Activated CD4-positive, alpha-beta T cell treated with anti-CD3 and anti-CD28 coated beads, Interleukin-2, amount 10 ng/mL, durations not matched to agents 7 days and 5 days (primary cell): Measurements from ENCODE around the gene FAM174C. TPM values are rescaled to one million over a fixed set of nuclear protein-coding genes. Genes with fewer than 3 reads are reported as not detected.

Experiments used
- CTCF ChIA-PET: fragments of 350-600 bp; sonication (Branson Sonifier 250); formaldehyde crosslinking; loops from one replicate; lab custom pipeline; 2021; ENCODE audit warnings: antibody characterized with exemption; lab: Charles Lee
- POLR2A ChIA-PET: fragments of 350-600 bp; sonication (Branson Sonifier 250); formaldehyde crosslinking; loops from one replicate; lab custom pipeline; 2021; ENCODE audit warnings: antibody characterized with exemption; lab: Charles Lee
- DNase-seq: peaks from one replicate; pipeline ENCODE4 v3.0.0-alpha.2; 2020
- H3K27ac Mint-ChIP-seq: one replicate; pipeline ENCODE4 v1.8.0; 2021; ENCODE audit warnings: mild to moderate bottlenecking, moderate library complexity, mixed read lengths
- H3K27me3 Mint-ChIP-seq: one replicate; pipeline ENCODE4 v1.8.0; 2021; ENCODE audit warnings: mixed read lengths
- H3K36me3 Mint-ChIP-seq: one replicate; pipeline ENCODE4 v1.8.0; 2021; ENCODE audit warnings: low read depth, mixed read lengths
- H3K4me1 Mint-ChIP-seq: one replicate; pipeline ENCODE4 v1.8.0; 2021; ENCODE audit warnings: mixed read lengths
- H3K4me3 Mint-ChIP-seq: one replicate; pipeline ENCODE4 v1.8.0; 2021; ENCODE audit warnings: mild to moderate bottlenecking, moderate library complexity, mixed read lengths
- H3K9me3 Mint-ChIP-seq: one replicate; pipeline ENCODE4 v1.8.0; 2021; ENCODE audit warnings: mixed read lengths
- total RNA-seq, 2 experiments: library from RNA; stranded (reverse); gene quantifications; one replicate each; pipeline ENCODE4 v1.2.3, GENCODE V29; 2021

The FAM174C gene
- total RNA-seq, 2 experiments from 2014 or later = 47.8 to 51.5 TPM

- no peaks in the 10 kb centered on the region for H3K36me3 Mint-ChIP-seq
- H3K27me3 Mint-ChIP-seq = peaks cover 26% of the 10 kb centered on the region
- ChIA-PET POLR2A (no interaction called here), CTCF (no interaction called here)
- H3K4me1 Mint-ChIP-seq = peaks cover 7% of the 10 kb centered on the region
- H3K27ac Mint-ChIP-seq = no peak overlapping the region
- H3K9me3 Mint-ChIP-seq = no peaks in the 10 kb centered on the region
- DNase-seq = no peak
- H3K4me3 Mint-ChIP-seq = no peak overlapping the region
These were observed 14.3 kb downstream of the FAM174C start for GRCh38 chr19:1289686-1290025.

- Mint-ChIP-seq H3K9me3 (no peaks in the 10 kb centered on the region), H3K4me3 (no peak overlapping the region), H3K27ac (no peak overlapping the region), H3K4me1 (peaks cover 6% of the 10 kb centered on the region), H3K27me3 (peaks cover 24% of the 10 kb centered on the region), H3K36me3 (no peaks in the 10 kb centered on the region)
- ChIA-PET POLR2A (no interaction called here), CTCF (interaction anchor here (0.7 kb wide), 1 partner anchor 327 kb away, joined by 3 read pairs; no protein-coding TSS in a partner anchor)
- DNase-seq = no peak
These were observed 14.9 kb downstream of the FAM174C start for GRCh38 chr19:1290196-1290702.

GRCh38 chr19:1290703-1291651 lies 15.6 kb downstream of the FAM174C start:
- H3K4me3 Mint-ChIP-seq = no peak overlapping the region
- no peaks in the 10 kb centered on the region for H3K9me3 Mint-ChIP-seq
- peaks cover 23% of the 10 kb centered on the region for H3K27me3 Mint-ChIP-seq
- CTCF ChIA-PET = interaction anchor here (0.6 to 1.1 kb wide), 3 partner anchors 12 to 326 kb away, joined by 3 read pairs; no protein-coding TSS in a partner anchor
- H3K27ac Mint-ChIP-seq = no peak overlapping the region
- POLR2A ChIA-PET = no interaction called here
- peaks cover 6% of the 10 kb centered on the region for H3K4me1 Mint-ChIP-seq
- no peaks in the 10 kb centered on the region for H3K36me3 Mint-ChIP-seq
- DNase-seq = no peak

- peaks cover 4% of the 10 kb centered on the region for H3K4me1 Mint-ChIP-seq
- ChIA-PET POLR2A (no interaction called here), CTCF (interaction anchor here (0.6 to 1.1 kb wide), 2 partner anchors 13 to 80 kb away, joined by 3 read pairs; no protein-coding TSS in a partner anchor)
- no peaks in the 10 kb centered on the region for H3K9me3 Mint-ChIP-seq
- no peak overlapping the region for H3K27ac Mint-ChIP-seq
- H3K36me3 Mint-ChIP-seq = no peaks in the 10 kb centered on the region
- peaks cover 19% of the 10 kb centered on the region for H3K27me3 Mint-ChIP-seq
- H3K4me3 Mint-ChIP-seq = no peak overlapping the region
- no peak for DNase-seq
These were observed 16.6 kb downstream of the FAM174C start for GRCh38 chr19:1291761-1292418.

- no peak overlapping the region for H3K4me3 Mint-ChIP-seq
- CTCF ChIA-PET = no interaction called here
- H3K4me1 Mint-ChIP-seq = peaks cover 4% of the 10 kb centered on the region
- no peaks in the 10 kb centered on the region for H3K36me3 Mint-ChIP-seq
- no peak overlapping the region for H3K27ac Mint-ChIP-seq
- no peak for DNase-seq
- H3K27me3 Mint-ChIP-seq = peaks cover 18% of the 10 kb centered on the region
- POLR2A ChIA-PET = no interaction called here
- H3K9me3 Mint-ChIP-seq = no peaks in the 10 kb centered on the region
These were observed 17.3 kb downstream of the FAM174C start for GRCh38 chr19:1292419-1293151.

- ChIA-PET CTCF (no interaction called here), POLR2A (no interaction called here)
- no peaks in the 10 kb centered on the region for H3K36me3 Mint-ChIP-seq
- DNase-seq = no peak
- peaks cover 14% of the 10 kb centered on the region for H3K27me3 Mint-ChIP-seq
- no peaks in the 10 kb centered on the region for H3K9me3 Mint-ChIP-seq
- H3K27ac Mint-ChIP-seq = no peak overlapping the region
- peaks cover 4% of the 10 kb centered on the region for H3K4me1 Mint-ChIP-seq
- H3K4me3 Mint-ChIP-seq = no peak overlapping the region
These were observed 18.7 kb downstream of the FAM174C start for GRCh38 chr19:1293782-1294604.

- no peak overlapping the region for H3K27ac Mint-ChIP-seq
- POLR2A ChIA-PET = no interaction called here
- peaks cover 14% of the 10 kb centered on the region for H3K27me3 Mint-ChIP-seq
- H3K4me1 Mint-ChIP-seq = peaks cover 4% of the 10 kb centered on the region
- no peaks in the 10 kb centered on the region for H3K36me3 Mint-ChIP-seq
- CTCF ChIA-PET = no interaction called here
- no peak for DNase-seq
- no peaks in the 10 kb centered on the region for H3K9me3 Mint-ChIP-seq
- no peak overlapping the region for H3K4me3 Mint-ChIP-seq
These were observed 19.4 kb downstream of the FAM174C start for GRCh38 chr19:1294688-1295087.

- Mint-ChIP-seq H3K4me3 (no peak overlapping the region), H3K36me3 (no peaks in the 10 kb centered on the region), H3K27me3 (peaks cover 14% of the 10 kb centered on the region), H3K9me3 (no peaks in the 10 kb centered on the region), H3K4me1 (peaks cover 4% of the 10 kb centered on the region), H3K27ac (no peak overlapping the region)
- POLR2A ChIA-PET = no interaction called here
- peak; percentile 32 for DNase-seq
- CTCF ChIA-PET = no interaction called here
These were observed 20.1 kb downstream of the FAM174C start for GRCh38 chr19:1295169-1296012.

GRCh38 chr19:1296078-1296477 lies 20.7 kb downstream of the FAM174C start:
- ChIA-PET CTCF (no interaction called here), POLR2A (no interaction called here)

GRCh38 chr19:1296575-1297271 lies 21.4 kb downstream of the FAM174C start:
- Mint-ChIP-seq H3K27ac (no peak overlapping the region), H3K27me3 (peaks cover 14% of the 10 kb centered on the region), H3K36me3 (no peaks in the 10 kb centered on the region), H3K9me3 (no peaks in the 10 kb centered on the region), H3K4me3 (no peak overlapping the region), H3K4me1 (peaks cover 4% of the 10 kb centered on the region)
- ChIA-PET CTCF (no interaction called here), POLR2A (no interaction called here)
- DNase-seq = no peak

More at GRCh38 chr19:1296078-1296477, 20.7 kb downstream of the FAM174C start:
- H3K4me3 Mint-ChIP-seq = no peak overlapping the region
- H3K36me3 Mint-ChIP-seq = no peaks in the 10 kb centered on the region
- H3K4me1 Mint-ChIP-seq = peaks cover 4% of the 10 kb centered on the region
- no peak overlapping the region for H3K27ac Mint-ChIP-seq
- DNase-seq = no peak
- no peaks in the 10 kb centered on the region for H3K9me3 Mint-ChIP-seq
- H3K27me3 Mint-ChIP-seq = peaks cover 14% of the 10 kb centered on the region

- DNase-seq = no peak
These were observed 22.9 kb downstream of the FAM174C start for GRCh38 chr19:1298235-1298634.

More at GRCh38 chr19:1298235-1298634, 22.9 kb downstream of the FAM174C start:
- Mint-ChIP-seq H3K9me3 (no peaks in the 10 kb centered on the region), H3K27me3 (peaks cover 11% of the 10 kb centered on the region), H3K27ac (no peak overlapping the region), H3K4me1 (peaks cover 4% of the 10 kb centered on the region), H3K4me3 (no peak overlapping the region), H3K36me3 (no peaks in the 10 kb centered on the region)
- CTCF ChIA-PET = interaction anchor here (0.7 kb wide), 1 partner anchor 524 kb away, joined by 3 read pairs; no protein-coding TSS in a partner anchor
- POLR2A ChIA-PET = no interaction called here
